ENCODE measurements around the gene LYSMD4. TPM values are rescaled to one million over a fixed set of nuclear protein-coding genes. Genes with fewer than 3 reads are reported as not detected.

The LYSMD4 gene
- total RNA-seq, 1 donor from 2014 or later: 49.8 TPM

DNA sequence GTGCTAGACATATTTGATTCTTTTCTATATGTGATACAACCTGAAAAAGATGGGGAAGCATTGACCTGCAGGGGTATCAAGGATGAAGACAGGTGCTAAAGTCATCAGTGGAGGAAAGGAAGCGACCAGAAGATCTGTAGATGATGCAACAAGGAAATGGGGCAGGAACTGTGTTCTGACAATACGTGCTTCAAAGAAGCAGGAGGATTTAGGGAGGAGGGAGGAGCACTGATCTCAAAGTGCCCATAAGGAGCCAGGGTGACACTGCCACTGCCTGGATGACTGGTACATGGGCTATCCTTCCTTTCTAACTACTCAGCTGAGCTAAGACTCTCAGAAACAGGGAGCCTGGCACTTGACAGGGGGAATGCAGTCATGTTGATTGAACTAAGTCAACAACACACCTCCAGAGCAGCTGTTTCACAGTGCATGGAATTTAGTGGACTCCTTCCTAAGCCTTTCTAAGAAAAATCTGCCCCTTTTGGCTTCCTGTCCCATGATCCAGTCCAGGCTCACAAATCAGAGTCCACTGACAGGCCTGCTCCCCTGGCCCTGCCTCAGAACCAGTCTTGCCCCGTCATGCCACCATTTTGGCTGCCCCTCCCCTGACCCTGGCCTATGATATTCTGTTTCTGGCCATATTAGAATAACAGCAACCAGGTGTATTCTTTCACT, 12.0 kb downstream of the LYSMD4 start:
- Mint-ChIP-seq H3K27ac (ENCODE audit: unreplicated experiment) (no peak overlapping the region), H3K4me3 (ENCODE audit: unreplicated experiment) (no peak overlapping the region)

DNA sequence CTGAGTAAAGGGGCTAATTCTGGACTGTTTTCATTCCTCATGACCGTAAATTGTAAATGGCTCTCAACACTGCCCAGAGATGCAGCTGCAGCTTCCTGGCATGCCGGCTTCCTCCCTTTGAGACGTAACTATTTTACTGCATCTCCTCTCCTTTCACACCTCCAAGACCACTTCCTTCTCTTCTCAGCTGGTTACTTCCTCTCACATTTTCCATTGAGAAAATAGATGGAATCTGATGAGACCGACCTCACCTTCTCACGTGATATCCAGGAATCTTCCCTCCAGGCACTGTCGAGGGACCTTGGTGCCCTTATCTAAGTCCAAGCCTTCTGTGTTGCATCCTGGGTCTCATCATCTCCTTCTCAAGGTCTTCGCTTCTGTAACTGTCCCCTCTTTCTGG, 12.7 kb downstream of the LYSMD4 start:
- H3K27ac Mint-ChIP-seq (ENCODE audit: unreplicated experiment): no peak overlapping the region
- H3K4me1 Mint-ChIP-seq (ENCODE audit: low read depth, unreplicated experiment): peaks cover 22% of the 10 kb centered on the region
- peaks cover 13% of the 10 kb centered on the region for H3K9me3 Mint-ChIP-seq (ENCODE audit: unreplicated experiment)
- peaks cover 11% of the 10 kb centered on the region for H3K27me3 Mint-ChIP-seq (ENCODE audit: unreplicated experiment)
- no peak overlapping the region for H3K4me3 Mint-ChIP-seq (ENCODE audit: unreplicated experiment)
- TF ChIP-seq, protein P1, sequence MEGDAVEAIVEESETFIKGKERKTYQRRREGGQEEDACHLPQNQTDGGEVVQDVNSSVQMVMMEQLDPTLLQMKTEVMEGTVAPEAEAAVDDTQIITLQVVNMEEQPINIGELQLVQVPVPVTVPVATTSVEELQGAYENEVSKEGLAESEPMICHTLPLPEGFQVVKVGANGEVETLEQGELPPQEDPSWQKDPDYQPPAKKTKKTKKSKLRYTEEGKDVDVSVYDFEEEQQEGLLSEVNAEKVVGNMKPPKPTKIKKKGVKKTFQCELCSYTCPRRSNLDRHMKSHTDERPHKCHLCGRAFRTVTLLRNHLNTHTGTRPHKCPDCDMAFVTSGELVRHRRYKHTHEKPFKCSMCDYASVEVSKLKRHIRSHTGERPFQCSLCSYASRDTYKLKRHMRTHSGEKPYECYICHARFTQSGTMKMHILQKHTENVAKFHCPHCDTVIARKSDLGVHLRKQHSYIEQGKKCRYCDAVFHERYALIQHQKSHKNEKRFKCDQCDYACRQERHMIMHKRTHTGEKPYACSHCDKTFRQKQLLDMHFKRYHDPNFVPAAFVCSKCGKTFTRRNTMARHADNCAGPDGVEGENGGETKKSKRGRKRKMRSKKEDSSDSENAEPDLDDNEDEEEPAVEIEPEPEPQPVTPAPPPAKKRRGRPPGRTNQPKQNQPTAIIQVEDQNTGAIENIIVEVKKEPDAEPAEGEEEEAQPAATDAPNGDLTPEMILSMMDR (IDR thresholded peaks at IDR 0.05; ENCODE audit: partially characterized antibody, unreplicated experiment): no peak
- DNase-seq: no peak
- peaks cover 32% of the 10 kb centered on the region for H3K36me3 Mint-ChIP-seq (ENCODE audit: unreplicated experiment)

More for the DNA sequence above, 12.0 kb downstream of the LYSMD4 start:
- TF ChIP-seq, protein P1 (IDR thresholded peaks at IDR 0.05; ENCODE audit: partially characterized antibody, unreplicated experiment): no peak
- H3K4me1 Mint-ChIP-seq (ENCODE audit: low read depth, unreplicated experiment): peaks cover 19% of the 10 kb centered on the region
- H3K36me3 Mint-ChIP-seq (ENCODE audit: unreplicated experiment): peaks cover 37% of the 10 kb centered on the region
- H3K9me3 Mint-ChIP-seq (ENCODE audit: unreplicated experiment): peaks cover 14% of the 10 kb centered on the region
- no peak for DNase-seq
- peaks cover 11% of the 10 kb centered on the region for H3K27me3 Mint-ChIP-seq (ENCODE audit: unreplicated experiment)

DNA sequence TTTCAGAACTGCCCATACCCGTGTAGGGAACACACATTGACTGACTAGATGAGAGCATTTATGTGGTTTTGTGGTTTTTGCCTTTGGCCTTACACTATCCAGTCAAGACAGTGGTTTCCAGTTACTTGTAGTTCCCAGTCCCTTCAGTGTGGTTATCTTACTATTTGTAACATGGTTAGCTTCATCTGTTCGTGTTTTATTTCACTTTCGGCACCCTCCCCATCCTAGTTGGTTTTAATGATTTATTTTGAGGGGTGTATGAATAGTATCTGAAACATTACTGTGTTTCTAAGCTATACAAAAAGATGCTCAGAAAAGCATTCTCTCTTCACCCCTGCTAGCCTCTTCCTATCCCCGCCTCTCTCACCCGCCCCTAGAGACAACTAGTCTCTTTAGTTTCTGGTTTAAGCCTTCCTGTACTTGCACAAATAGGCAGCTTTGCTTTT, 14.1 kb downstream of the LYSMD4 start:
- H3K27me3 Mint-ChIP-seq (ENCODE audit: unreplicated experiment): peaks cover 10% of the 10 kb centered on the region
- H3K4me3 Mint-ChIP-seq (ENCODE audit: unreplicated experiment): no peak overlapping the region
- TF ChIP-seq, protein P1 (IDR thresholded peaks at IDR 0.05; ENCODE audit: partially characterized antibody, unreplicated experiment): no peak
- peaks cover 20% of the 10 kb centered on the region for H3K36me3 Mint-ChIP-seq (ENCODE audit: unreplicated experiment)
- peaks cover 6% of the 10 kb centered on the region for H3K9me3 Mint-ChIP-seq (ENCODE audit: unreplicated experiment)
- no peak for DNase-seq
- H3K4me1 Mint-ChIP-seq (ENCODE audit: low read depth, unreplicated experiment): peaks cover 31% of the 10 kb centered on the region
- no peak overlapping the region for H3K27ac Mint-ChIP-seq (ENCODE audit: unreplicated experiment)

DNA sequence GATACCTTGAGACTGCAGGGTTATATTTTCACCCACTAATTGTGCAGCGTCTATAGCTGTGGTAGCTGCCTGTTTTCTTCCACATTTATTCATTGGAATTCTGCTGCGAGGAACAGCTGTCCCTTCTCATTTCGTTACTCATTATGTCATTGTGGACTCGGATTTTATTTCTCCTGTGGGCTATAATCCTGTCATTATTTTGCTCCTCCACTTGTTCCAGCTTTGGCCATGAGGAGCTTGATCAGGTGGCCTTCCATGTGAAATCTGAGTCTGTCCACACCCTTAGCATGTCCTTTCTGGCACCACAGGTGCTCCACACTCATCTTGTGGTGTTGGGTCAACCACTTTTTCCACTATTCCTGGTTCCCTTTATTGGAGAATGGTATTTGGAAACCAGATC, 14.8 kb downstream of the LYSMD4 start:
- TF ChIP-seq, protein P1 (IDR thresholded peaks at IDR 0.05; ENCODE audit: partially characterized antibody, unreplicated experiment): no peak
- no peak for DNase-seq
- H3K9me3 Mint-ChIP-seq (ENCODE audit: unreplicated experiment): peaks cover 2% of the 10 kb centered on the region

More for the DNA sequence above, 14.8 kb downstream of the LYSMD4 start:
- peaks cover 13% of the 10 kb centered on the region for H3K36me3 Mint-ChIP-seq (ENCODE audit: unreplicated experiment)
- H3K4me3 Mint-ChIP-seq (ENCODE audit: unreplicated experiment): no peak overlapping the region
- H3K27me3 Mint-ChIP-seq (ENCODE audit: unreplicated experiment): peaks cover 8% of the 10 kb centered on the region
- no peak overlapping the region for H3K27ac Mint-ChIP-seq (ENCODE audit: unreplicated experiment)
- peaks cover 31% of the 10 kb centered on the region for H3K4me1 Mint-ChIP-seq (ENCODE audit: low read depth, unreplicated experiment)

Data from glutamatergic neuron (in vitro differentiated cells).